NCI-H2029 treated with DMSO at 0.1 percent for 48 hours (cell line): ENCODE results near the gene ARRDC2.
"Not testable (repeated sequence)": the region's sequence is repeated elsewhere in the genome, so short reads cannot be mapped to it uniquely, and the experiment has no call there.

Experiments used
- DNase-seq: peaks from one replicate; lab custom pipeline; 2025; lab: John Stamatoyannopoulos, UW

The ARRDC2 gene

GRCh38 chr19:17989425-17990094 lies 18.4 kb upstream of the ARRDC2 start:
- DNase-seq: no peak

DNA sequence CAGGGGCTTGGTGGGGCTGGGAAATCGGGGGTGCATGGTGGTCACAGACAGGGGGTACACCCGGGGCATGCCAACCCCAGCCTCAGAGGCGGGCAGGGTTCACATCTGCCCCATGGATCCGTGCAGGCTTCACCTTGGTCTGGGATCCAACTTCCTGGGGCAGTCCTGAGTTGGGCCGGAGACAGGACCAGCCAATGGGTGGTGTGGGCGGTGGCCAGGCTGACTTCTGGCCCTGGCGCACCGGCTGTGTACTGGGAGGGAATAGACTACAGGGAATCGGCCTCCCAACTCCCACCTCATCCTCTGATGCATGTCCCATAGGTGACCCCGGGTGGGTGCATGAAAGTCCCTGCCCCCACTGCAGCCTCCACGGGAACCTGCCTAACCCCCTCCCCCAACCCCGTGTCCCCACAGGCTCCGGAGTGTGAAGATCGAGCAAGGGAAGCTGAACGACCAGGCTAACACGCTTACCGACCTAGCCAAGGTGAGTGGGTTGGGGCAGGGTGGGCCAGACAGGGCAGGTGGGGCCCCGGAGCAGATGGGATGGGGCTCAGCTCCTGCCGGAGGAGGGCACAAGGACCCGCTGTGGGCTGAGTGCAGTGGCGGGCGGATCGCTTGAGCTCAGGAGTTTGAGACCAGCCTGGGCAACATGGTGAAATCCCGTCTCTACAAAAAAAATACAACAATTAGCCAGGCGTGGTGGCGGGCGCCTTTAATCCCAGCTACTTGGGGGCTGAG lies 14.7 kb upstream of the ARRDC2 start:
- no peak for DNase-seq

DNA sequence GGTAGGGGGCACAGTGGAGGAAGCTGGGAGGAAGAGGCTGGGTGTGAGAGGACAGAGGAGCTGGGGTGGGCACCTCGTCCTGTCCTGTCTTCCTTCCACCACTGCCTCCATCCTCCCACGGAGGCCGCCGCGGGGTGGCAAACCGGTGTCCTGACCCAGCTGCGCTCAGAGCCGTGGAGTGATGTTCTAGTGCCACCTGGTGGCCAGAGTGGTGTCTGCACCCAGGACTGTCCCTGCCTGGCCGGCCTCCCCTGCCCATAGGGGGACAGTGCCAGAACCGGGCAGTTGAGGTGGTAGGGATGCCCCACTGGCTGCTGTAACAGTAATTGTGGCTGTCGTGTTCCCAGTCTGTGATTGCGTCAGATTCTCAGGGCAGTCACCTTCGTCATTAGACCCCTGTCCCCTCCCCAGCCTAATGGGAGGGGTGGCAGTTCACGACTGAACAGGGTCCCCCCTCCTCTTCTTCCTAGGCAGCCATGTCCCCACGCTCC lies 11.1 kb upstream of the ARRDC2 start:
- DNase-seq: peak; percentile 56

- DNase-seq: no peak
These were observed 9.8 kb upstream of the ARRDC2 start for GRCh38 chr19:17997969-17998826.

DNA sequence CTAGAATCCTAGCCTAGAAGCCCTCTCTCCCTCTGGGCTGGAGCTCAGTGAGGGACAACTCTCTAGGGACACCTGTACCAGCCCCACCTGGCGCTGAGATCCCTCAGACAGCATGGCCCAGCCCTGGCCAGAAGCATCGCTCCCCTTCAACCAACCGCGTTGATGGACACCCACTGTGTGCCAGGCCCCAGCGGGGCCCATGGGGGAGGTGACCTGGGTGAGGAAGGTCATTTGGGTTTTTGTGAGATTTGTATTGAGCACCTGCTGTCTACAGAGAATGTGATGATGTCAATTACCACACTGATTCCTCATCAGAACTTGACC lies 9.2 kb upstream of the ARRDC2 start:
- no peak for DNase-seq

DNA sequence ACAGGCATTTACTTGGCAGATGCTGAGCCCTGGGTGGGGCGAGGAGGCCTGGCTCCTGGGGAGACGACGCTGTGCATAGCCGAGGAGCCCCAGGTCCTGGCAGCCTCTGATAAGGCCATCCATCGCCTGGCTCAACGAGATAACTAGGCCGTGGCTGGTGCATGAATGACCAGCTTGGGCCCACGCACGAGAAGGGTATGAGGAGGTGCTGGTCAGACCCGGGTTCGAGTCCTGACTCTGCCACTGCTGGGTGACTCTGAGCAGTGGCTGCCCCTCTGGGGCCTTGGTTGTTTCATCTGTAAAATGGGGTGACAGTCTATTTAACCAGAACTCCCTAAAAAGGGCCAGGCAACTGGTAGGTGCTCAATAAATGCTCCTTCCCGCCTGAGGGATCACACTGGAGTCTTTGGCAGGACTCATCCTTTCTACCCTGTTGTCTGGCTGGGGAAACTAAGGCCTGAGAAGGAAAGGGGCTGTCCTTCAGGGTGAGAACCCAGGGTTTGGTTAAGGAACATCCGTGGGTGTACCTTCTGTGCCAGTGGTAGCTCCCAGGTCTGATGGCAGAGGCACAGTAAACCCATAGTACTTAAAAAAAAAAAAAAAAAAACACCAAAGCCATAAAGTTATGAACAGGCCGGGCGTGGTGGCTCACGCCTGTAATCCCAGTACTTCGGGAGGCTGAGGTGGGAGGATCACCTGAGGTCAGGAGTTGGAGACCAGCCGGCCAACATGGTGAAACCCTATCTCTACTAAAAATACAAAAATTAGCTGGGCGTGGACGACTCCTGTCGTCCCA lies 8.1 kb upstream of the ARRDC2 start:
- DNase-seq: no peak

GRCh38 chr19:18000480-18000914 lies 7.5 kb upstream of the ARRDC2 start:
- no peak for DNase-seq

GRCh38 chr19:18000915-18001776 lies 6.8 kb upstream of the ARRDC2 start:
- peak; percentile 31 for DNase-seq

DNA sequence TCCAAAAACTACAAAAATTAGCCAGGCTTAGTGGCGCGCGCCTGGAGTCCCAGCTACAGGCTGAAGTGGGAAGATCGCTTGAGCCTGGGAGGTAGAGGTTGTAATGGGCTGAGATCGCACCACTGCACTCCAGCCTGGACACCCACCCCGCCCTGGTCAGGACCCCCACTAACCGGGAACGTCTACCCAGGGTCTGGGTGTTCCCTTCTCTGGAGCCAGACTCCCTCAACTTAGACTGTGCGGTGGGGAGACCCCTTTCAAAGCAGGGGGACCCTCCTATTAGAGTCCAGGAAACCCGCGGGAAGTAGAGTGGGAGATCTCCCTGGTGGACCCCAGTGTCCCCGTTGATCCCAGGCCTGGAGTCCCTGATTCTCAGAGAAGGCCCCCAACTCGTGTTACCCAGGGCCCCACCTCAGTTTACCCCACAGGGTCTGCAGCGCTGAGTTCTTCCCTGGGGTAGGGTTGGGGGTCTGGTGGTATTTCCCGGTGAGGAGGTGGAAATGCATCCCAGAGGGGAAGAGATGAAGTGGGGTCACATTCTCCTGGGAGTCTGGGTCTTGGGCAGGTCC lies 6.1 kb upstream of the ARRDC2 start:
- DNase-seq: no peak

GRCh38 chr19:18002347-18002850 lies 5.6 kb upstream of the ARRDC2 start:
- no peak for DNase-seq

GRCh38 chr19:18005750-18006149 lies 2.2 kb upstream of the ARRDC2 start:
- DNase-seq: not testable (repeated sequence)

DNA sequence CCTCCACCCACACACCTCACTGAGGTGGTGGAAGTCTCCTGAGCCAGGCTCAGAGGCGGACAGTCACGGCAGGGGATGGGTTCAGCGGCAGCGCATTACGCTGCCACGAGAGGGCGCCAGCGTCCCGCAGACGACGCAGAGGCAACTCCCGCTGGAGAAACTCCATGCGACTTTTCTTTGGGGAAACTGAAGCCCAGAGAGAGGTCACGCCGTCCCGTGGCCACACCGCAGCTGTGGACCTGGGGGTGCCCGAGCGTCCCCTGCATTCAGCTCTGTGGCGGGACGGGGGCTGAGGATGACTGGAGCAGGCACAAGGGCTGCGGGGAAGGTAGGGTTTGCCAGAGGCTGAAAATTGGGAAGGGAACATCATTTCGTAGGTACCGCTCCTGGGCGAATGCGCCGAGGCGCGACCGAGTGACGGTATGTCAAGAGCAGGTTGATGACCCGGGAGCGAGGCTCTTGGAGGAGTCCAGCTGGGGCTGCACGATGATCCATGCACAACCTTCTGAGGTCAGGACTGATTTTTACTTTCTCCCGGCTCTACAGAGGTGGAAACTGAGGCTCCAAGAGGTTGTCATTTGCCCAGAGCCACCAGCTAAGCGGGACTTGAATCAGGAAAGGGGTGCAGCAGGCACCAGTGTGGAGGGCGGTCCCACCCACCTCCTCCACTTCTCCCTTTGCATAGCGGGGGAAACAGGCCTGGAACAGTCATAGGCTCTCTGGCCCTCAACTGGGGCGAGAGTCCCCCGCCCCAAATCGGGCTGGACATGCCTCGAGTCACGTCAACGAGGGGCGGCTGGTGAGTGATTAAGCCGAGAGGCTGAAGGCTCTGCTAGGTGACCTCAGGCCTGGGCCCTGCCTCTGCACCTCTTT lies 690 bp upstream of the ARRDC2 start:
- no peak for DNase-seq

DNA sequence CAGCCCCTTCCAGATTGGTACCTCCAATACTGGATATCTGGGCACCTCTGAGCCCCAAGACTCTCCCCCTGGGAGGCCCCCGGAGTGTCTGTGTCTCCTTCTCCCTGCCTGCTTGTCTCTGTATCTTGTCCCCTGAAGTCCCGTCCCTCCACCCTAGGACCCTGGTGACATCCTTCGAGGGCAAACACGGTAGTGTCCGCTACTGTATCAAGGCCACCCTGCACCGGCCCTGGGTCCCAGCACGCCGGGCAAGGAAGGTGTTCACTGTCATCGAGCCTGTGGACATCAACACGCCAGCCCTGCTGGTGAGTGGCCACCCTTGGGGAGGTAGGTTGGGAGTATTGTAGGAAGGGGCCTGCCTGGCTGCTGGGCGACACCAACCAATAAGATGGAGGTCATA lies 844 bp downstream of the ARRDC2 start:
- no peak for DNase-seq

- no peak for DNase-seq
These were observed 1.6 kb downstream of the ARRDC2 start for GRCh38 chr19:18009412-18010066.

GRCh38 chr19:18010149-18010548 lies 2.2 kb downstream of the ARRDC2 start:
- DNase-seq: no peak

GRCh38 chr19:18013210-18014111 lies 5.5 kb downstream of the ARRDC2 start:
- DNase-seq: no peak

DNA sequence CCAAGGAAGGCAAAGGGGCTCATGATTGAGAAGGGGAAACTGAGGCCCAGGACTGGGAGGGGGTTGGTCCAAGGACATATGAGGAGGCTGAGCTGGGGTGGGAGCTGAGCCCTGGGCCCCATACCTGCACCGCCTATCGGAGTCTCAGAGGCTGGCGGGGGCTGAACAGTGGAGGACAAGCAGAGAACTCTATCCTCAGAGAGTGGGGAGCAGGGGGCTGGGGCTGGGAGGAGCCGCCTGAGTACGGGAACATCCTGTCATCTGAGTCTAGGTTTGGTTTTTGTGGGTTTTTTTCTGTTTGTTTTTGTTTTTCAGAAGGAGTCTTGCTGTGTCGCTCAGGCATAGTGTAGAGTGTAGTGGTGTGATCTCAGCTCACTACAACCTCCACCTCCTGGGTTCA lies 6.2 kb downstream of the ARRDC2 start:
- no peak for DNase-seq
